ENCODE results near the gene COP1.

COP1 gene

DNA sequence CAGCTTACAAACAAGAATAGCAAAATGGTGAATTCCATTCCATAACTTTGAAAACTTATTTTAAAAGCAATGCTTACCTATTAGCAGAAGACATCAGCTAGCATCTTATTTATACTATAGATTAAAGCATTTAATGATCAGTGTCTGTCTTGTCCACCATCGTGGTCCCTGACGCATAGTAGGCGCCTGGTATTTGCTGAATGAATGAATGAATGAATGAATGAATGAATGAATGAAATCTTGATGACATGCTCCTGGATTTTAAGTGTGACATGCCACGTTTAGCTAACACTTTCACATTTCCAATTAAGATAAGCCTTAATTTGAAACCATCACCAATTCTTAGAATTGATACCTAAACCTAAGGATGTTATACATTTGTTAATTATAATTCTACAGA is 39.9 kb downstream of the COP1 start:
- ChIA-PET POLR2A (ENCODE audit: low non-redundant PET) (no interaction called here), CTCF (interaction anchor here (0.7 kb wide), 1 partner anchor 127 kb away, joined by 4 read pairs; no protein-coding TSS in a partner anchor)
- no peak for TF ChIP-seq CTCF (conservative IDR thresholded peaks at IDR 0.05; ENCODE audit: low read depth)
- H3K27ac ChIP-seq = no peak overlapping the region
- DNase-seq (ENCODE audit: low spot score) = no peak

GRCh38 chr1:176165573-176165972 is 41.5 kb downstream of the COP1 start:
- TF ChIP-seq CTCF (conservative IDR thresholded peaks at IDR 0.05; ENCODE audit: low read depth) = no peak
- POLR2A ChIA-PET (ENCODE audit: low non-redundant PET) = no interaction called here
- DNase-seq (ENCODE audit: low spot score) = no peak
- CTCF ChIA-PET = no interaction called here
- no peak overlapping the region for H3K27ac ChIP-seq

DNA sequence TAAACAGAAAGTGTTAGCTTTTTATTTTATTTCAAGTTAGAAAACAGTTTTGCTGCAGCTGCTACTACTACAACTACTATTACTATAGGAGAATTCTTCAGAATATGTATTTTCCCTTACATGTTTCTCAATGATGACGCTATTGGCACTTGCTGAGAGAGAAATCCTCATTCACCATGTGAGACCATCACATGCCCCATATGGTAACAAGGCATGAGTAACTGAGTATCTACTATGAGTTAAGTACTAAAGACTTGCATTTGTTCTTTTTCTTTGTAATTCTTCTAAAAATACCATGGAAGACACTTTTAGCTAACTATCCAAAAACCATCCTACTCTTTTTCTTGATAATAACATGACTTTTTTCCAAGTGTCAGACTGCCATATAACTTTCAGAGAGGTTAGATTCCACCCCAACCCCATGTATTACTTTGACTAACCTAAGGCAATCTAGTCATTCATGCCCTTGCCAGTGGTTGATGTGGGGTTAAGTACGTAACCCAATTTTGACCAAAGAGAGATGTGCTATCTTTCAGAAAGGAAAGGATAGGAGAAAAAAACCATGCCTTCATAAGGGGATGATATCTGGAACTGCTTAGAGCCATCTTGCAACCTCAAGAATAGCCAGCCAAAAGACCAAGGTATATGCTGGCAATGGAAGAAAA is 42.9 kb downstream of the COP1 start:
- no peak overlapping the region for H3K27ac ChIP-seq
- CTCF ChIA-PET = no interaction called here
- DNase-seq (ENCODE audit: low spot score) = no peak
- no peak for TF ChIP-seq CTCF (conservative IDR thresholded peaks at IDR 0.05; ENCODE audit: low read depth)
- POLR2A ChIA-PET (ENCODE audit: low non-redundant PET) = no interaction called here

DNA sequence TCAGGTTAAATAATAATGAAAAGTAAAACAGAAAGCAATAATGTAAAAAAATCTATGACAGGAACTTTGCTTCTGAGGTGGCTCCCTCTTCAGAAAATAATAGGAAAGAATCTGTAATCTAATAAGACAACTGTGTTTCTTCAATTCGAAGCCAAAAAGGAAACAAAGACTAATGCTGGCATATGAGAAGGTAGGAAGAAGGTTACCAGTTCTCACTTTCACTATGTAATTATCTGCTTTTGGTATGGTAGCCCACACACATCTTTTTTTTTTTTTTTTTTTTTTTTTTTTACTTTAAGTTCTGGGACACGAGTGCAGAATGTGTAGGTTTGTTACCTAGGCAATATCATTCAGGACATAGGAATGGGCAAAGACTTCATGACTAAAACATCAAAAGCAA is 47.1 kb downstream of the COP1 start:
- no peak for TF ChIP-seq CTCF (conservative IDR thresholded peaks at IDR 0.05; ENCODE audit: low read depth)
- ChIA-PET POLR2A (ENCODE audit: low non-redundant PET) (no interaction called here), CTCF (no interaction called here)
- no peak for DNase-seq (ENCODE audit: low spot score)
- no peak overlapping the region for H3K27ac ChIP-seq

GRCh38 chr1:176157995-176158394 is 49.1 kb downstream of the COP1 start:
- ChIA-PET POLR2A (ENCODE audit: low non-redundant PET) (no interaction called here), CTCF (no interaction called here)
- TF ChIP-seq CTCF (conservative IDR thresholded peaks at IDR 0.05; ENCODE audit: low read depth) = no peak
- DNase-seq (ENCODE audit: low spot score) = no peak
- no peak overlapping the region for H3K27ac ChIP-seq

DNA sequence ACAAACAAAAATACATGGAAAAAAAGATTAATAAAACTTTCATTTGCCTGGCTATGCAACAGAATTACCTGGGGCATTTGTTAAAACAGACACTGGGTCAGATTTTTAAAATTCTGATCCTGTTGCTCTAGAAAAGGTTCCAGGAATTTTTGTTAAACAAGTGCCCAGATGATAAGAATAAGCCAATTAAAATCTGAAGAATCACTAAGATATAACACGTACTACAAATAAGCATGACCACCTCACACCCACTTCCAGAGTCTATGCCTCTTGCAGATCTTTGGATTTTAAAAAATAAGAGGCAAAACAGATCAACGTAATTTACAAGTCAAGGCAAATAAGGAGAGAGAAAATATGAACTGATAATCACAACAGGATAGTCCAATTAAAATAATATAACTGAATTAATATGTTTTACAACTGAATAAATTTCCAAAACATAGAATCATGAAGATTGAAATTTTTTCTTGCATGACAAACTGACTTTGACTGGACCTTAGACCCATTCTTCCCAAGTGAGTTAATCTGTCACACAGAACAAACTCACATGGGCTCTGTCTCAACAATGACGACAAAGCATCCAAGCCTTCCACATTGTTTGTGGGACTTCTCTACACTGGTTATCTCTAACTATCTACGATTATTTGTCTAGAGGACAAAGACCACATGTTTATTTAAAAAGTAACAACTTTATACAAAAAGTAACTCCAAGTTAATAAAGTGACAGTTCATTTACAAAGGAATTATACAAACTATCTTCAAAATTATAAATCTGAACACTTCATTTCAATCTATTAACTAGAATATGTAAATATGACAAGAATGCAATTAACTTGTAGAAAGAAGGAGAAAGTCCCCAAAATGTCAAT is 56.9 kb downstream of the COP1 start:
- ChIA-PET CTCF (interaction anchor here (0.6 kb wide), 1 partner anchor 429 kb away, joined by 3 read pairs; no protein-coding TSS in a partner anchor), POLR2A (ENCODE audit: low non-redundant PET) (no interaction called here)
- no peak for TF ChIP-seq CTCF (conservative IDR thresholded peaks at IDR 0.05; ENCODE audit: low read depth)
- DNase-seq (ENCODE audit: low spot score) = no peak
- no peak overlapping the region for H3K27ac ChIP-seq

All from RWPE1 (cell line).